HG03060 (cell line): Measurements from ENCODE around the gene ATP6V0A4.

ENCODE experiments used
- ATAC-seq: cut with Tn5 transposase; IDR thresholded peaks from one replicate; pipeline ENCODE4 v1.9.1; 2021; ENCODE audit warnings: low read depth, moderate number of reproducible peaks; ENCODE audit not compliant: unreplicated experiment

ATP6V0A4 gene

DNA sequence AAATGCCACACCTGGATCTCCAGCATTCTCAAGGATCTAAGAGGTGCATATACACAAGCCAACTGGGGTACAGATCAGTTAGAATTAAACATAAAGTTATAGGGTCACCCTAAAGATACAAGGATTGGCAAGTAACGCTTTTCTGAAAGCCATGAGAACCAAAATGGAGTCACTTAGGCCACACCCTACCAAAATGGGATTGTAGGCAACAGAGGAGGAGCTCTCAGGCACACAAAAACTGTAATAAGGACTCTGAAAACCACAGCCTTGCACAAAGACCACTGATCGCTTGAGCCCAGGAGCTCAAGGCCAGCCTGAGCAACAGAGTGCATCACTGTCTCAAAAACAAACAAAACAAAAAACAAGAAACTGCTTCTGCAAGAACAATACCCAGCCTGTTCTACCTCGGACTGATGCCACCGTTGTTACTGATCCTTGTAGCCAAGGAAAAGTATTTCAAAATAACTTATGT is 132.3 kb downstream of the ATP6V0A4 start:
- no peak for ATAC-seq

DNA sequence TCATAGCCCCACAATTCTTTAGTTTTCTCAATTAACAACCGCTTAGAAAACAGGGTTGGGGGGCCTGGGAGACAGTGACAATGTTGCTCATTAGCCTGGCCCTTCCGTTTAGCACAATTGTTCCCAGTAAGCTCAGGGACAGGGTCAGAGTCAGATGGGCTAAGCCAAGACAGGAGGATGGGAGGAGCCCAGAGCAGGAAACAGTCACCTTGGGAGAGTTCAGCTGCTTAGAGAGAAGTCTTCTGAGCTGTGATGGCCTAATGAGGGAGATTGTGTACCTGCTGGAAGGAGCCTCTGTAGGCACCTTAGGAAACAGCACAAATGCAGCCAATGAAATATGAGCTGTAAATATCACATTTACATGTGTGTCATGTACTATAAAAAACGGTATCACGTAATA is 132.7 kb downstream of the ATP6V0A4 start:
- no peak for ATAC-seq

DNA sequence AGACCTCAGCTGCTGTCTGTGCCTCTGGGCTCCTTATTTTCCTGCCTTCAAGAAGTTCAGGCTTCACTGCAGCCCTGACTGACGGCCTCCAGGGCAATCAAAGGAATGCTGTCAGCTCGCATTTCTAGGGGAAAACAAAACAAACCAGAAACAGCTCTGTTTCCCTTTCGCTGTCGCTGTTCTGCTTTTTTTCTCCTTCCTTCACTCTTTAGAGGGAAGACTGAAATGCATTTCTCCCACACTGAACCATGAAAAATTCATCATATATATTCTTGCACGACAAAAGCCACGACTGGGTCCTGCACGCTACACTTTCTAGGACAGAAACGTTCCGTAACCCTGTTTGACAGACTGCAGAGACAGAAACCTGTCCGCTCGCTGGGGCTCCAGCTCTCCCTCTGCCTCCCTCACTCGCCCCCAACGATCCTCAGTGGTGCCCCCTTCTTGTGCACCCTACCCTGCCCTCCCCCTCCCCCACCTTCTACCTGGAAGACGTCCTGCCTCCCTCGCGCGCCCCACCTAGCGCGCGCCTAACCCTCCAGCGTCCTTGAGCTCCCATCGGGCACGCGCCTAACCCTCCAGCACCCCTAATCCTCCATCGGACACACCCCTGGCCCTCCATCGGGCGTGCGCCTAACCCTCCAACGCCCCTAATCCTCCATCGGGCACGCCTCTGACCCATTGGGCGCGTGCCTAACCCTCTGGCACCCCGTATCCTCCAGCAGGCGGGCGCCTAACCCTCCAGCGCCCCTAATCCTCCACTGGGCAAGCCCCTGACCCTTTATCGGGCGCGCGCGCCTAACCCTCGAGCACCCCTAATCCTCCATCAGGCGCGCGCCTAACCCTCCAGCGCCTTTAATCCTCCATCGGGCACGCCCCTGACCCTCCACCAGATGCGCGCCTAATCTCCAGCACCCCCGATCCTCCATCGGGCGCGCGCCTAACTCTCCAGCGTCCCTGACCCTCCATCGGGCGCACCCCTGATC is 134.0 kb downstream of the ATP6V0A4 start:
- ATAC-seq = no peak

DNA sequence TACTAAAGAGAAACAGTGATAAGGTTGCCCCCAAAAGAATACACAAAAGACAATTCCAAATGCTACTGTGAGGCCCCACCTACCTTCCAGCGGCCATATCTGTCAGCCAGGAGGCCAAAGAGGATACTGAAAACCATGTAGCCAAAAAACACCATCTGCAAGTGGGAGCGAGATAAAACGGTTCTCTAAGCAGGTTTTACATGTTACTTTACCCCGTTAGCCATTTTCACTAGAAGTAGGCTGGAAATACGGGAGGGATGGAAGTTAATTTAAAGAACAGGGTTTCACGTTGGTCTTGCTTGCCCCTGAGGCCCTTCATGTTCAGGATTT is 135.0 kb downstream of the ATP6V0A4 start:
- ATAC-seq = no peak

DNA sequence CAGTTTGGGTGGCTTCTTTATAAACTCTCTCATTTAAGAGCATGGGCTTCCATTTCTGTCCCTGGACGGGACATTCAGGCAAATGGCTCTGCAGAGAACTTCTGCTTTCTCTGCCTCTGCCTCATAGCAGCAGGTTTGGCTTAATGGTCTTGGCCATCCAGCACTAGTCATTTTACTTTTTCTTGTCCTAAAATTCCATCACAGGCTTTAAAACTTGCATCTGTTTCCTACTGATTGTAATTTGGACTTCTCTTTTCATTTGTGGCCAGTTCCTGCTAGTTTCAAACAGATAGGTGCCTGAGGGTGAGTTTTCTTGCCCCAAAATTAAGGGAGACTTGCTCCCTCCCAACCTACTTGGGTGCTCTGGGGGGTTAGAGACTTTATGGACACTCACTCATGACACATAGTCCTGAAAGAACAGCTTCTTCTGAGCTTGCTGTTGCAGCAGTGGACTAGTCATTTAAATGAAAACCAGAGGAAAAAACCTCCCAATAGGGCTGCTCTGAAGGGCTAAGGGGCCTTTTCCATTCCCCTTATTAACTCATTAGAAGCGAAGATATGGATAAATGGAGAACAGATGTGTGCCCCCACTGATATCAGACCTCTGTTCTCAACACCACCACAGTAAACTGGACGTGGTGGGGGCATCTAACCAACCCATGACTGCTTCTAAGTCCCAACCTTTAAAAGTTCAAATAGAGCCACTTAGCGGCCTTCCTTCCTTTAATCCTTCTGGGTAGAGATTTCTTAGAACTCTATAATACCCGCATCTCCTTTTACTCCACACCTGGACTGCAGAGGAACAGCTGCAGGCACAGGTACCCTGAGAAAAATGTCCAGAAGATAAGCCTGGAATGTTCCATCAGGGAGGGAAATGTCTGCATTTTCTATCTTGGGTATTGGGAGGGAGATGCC is 135.7 kb downstream of the ATP6V0A4 start:
- ATAC-seq = no peak

DNA sequence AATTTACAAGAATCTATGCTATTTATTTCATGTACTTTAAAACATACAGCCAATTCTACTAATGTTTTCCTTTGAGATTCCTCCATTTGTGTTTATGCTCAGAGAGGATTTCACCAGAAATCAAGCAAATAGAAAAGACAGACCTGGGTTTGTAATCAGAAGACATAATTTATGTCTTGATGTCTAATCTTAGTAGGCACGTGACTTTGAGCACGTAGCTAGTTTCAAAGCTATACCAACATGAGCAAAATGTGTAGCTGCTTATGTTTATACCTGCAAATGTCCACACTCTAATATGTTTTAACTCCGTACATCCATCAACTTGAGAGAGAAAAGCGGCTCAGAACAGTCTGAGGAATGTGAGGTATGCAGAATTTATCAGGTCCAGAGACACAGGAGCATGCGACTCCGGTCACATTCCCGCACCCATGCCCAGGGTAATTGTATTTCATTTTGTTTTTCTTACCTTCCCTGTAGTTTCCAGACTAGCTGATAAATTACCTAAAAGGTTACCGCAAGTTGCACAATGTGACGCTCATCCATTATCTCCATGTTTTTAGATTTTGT is 136.8 kb downstream of the ATP6V0A4 start:
- no peak for ATAC-seq

DNA sequence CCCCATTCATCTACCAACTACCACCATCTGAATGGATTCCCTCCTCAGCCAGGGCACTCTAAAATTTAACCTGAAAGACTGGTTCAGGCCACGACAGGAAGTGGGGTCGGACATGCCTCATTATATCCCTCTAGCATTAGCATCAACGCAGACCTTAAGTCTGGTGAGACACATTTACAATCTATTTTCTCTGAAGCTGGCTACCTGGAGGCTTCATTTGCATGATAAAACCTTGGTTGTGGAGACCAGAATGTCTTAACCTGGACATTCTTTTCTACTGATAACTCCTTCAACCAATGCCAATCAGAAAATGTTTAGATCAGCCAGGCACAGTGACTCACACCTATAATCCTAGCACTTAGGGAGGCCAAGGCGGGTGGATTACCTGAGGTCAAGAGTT is 139.1 kb downstream of the ATP6V0A4 start:
- ATAC-seq = no peak

DNA sequence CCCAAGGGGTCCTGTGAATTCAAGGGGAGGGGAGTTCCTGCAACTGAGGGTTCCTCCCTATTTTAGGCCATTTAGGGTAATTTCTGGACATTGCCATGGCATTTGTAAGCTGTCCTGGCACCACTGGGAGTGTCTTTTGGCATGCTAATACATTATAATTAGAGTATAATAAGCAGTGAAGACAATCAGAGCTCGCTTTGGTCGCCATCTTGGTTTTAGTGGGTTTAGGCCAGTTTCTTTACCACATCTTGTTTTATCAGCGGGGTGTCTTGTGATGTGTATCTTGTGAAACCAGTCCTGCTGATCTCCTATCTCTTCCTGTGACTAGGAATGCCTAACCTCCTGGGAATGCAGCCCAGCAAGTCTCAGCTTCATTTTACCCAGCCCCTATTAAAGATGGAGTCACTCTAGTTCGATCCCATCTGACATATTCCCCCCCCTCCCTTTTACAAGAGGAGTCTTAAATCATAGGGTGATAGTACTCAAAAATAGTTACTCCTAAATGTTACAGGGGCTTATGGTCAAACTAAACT is 140.1 kb downstream of the ATP6V0A4 start:
- ATAC-seq = no peak

DNA sequence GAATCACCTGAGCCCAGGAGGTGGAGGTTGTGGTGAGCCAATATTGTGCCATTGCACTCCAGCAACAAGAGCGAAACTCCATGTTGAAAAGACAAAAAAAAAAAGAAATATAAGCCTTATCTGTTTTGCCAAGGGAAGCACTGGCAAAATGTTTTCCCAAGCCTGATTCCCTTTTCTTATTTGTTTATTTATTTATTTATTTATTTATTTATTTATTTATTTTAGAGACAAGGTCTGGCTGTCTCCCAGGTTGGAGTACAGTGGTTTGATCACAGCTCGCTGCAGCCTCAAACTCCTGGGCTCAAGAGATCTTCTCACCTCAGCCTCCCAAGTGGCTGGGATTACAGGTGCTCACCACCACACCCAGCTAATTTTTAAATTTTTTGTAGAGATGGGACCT is 141.0 kb downstream of the ATP6V0A4 start:
- no peak for ATAC-seq
